ENCODE results near the gene CSK. TPM values are rescaled to one million over a fixed set of nuclear protein-coding genes. Genes with fewer than 3 reads are reported as not detected.

Gene CSK
- polyA plus RNA-seq, 4 donors = 39.4 to 76.8 (median 53.2) TPM

GRCh38 chr15:74763416-74763815, 18.5 kb upstream of the CSK start:
- H3K36me3 ChIP-seq (ENCODE audit: control insufficient read depth in 3 of 3, insufficient read depth in 2 of 3, low read depth in 1 of 3, low read length in 3 of 3) = no peaks in the 10 kb centered on the region
- peaks cover 0 to 28% (median 13%) of the 10 kb centered on the region in 3 donors for H3K4me1 ChIP-seq (ENCODE audit: control insufficient read depth in 3 of 3, insufficient read depth in 2 of 3, low read depth in 1 of 3, low read length in 2 of 3)
- FAIRE-seq (no peak), DNase-seq (peak; percentile 60 to 87)
- WGBS, 3 donors = 21 to 67% (median 44%) methylated on average over 15 of the region's 15 CpGs
- H3K9me3 ChIP-seq (ENCODE audit: control insufficient read depth in 2 of 2, insufficient read depth in 1 of 2, low read depth in 1 of 2, low read length in 1 of 2) = no peaks in the 10 kb centered on the region
- no peak overlapping the region for H3K4me3 ChIP-seq (ENCODE audit: low read depth in 1 of 3, low read length in 3 of 3)
- no peaks in the 10 kb centered on the region for H3K27me3 ChIP-seq (ENCODE audit: control insufficient read depth in 3 of 3, insufficient read depth in 3 of 3, low read length in 3 of 3)
- H3K27ac ChIP-seq (ENCODE audit: low read depth in 1 of 3, low read length in 2 of 3) = peak overlapping the region in 2 of 3 donors; percentile 5 to 70

- DNase-seq = no peak
These were observed 14.4 kb upstream of the CSK start for GRCh38 chr15:74767167-74768098.

DNA sequence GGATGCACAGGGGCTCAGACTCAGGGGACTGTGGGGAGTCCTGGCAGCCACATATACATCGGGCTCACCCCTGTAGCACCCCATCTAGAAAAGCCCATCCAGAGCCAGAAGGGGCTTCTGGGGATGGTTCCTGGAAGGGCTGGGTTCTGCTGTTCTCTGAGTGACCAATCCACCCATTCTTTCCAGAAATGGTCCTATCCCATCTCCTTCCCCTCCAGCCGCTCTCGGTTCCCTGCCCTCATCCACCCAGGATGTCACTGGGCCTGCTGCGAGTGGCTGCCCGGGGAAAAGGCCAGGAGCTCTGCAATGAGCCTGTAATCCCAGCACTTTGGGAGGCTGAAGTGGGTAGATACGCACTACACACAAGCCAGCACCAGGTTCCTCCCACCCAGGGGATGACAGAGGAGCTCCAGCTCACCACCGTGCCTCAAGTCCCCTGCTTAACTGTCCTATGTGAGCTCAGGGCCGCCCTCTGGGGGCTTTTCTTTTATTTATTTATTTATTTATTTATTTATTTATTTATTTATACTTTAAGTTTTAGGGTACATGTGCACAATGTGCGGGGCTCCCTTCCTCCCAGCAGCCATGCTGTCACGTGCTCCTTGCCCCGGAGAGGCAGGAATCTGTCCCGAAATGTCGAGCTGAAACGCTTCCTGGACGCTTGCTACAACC, 13.6 kb upstream of the CSK start:
- no peaks in the 10 kb centered on the region for H3K27me3 ChIP-seq (ENCODE audit: control insufficient read depth in 3 of 3, insufficient read depth in 3 of 3, low read length in 3 of 3)
- no peak overlapping the region for H3K4me3 ChIP-seq (ENCODE audit: low read depth in 1 of 3, low read length in 3 of 3)
- no peaks in the 10 kb centered on the region for H3K9me3 ChIP-seq (ENCODE audit: control insufficient read depth in 2 of 2, insufficient read depth in 1 of 2, low read depth in 1 of 2, low read length in 1 of 2)
- 34 to 36% (median 35%) methylated on average over 15 of the region's 15 CpGs for WGBS, 3 donors
- FAIRE-seq (no peak), DNase-seq (no peak)
- H3K27ac ChIP-seq (ENCODE audit: low read depth in 1 of 3, low read length in 2 of 3) = no peak overlapping the region
- H3K4me1 ChIP-seq (ENCODE audit: control insufficient read depth in 3 of 3, insufficient read depth in 2 of 3, low read depth in 1 of 3, low read length in 2 of 3) = peaks cover 0 to 8% (median 0%) of the 10 kb centered on the region in 3 donors
- no peaks in the 10 kb centered on the region for H3K36me3 ChIP-seq (ENCODE audit: control insufficient read depth in 3 of 3, insufficient read depth in 2 of 3, low read depth in 1 of 3, low read length in 3 of 3)

More at GRCh38 chr15:74767167-74768098, 14.4 kb upstream of the CSK start:
- no peak overlapping the region for H3K4me3 ChIP-seq (ENCODE audit: low read depth in 1 of 3, low read length in 3 of 3)
- WGBS, 3 donors = 84 to 88% (median 87%) methylated on average over 13 to 14 of the region's 14 CpGs
- no peaks in the 10 kb centered on the region for H3K36me3 ChIP-seq (ENCODE audit: control insufficient read depth in 3 of 3, insufficient read depth in 2 of 3, low read depth in 1 of 3, low read length in 3 of 3)
- H3K27me3 ChIP-seq (ENCODE audit: control insufficient read depth in 3 of 3, insufficient read depth in 3 of 3, low read length in 3 of 3) = no peaks in the 10 kb centered on the region
- H3K27ac ChIP-seq (ENCODE audit: low read depth in 1 of 3, low read length in 2 of 3) = no peak overlapping the region
- H3K4me1 ChIP-seq (ENCODE audit: control insufficient read depth in 3 of 3, insufficient read depth in 2 of 3, low read depth in 1 of 3, low read length in 2 of 3) = peaks cover 0 to 15% (median 7%) of the 10 kb centered on the region in 3 donors
- no peaks in the 10 kb centered on the region for H3K9me3 ChIP-seq (ENCODE audit: control insufficient read depth in 2 of 2, insufficient read depth in 1 of 2, low read depth in 1 of 2, low read length in 1 of 2)
- no peak for FAIRE-seq

- Histone ChIP-seq H3K9me3 (ENCODE audit: control insufficient read depth in 2 of 2, insufficient read depth in 1 of 2, low read depth in 1 of 2, low read length in 1 of 2) (no peaks in the 10 kb centered on the region), H3K36me3 (ENCODE audit: control insufficient read depth in 3 of 3, insufficient read depth in 2 of 3, low read depth in 1 of 3, low read length in 3 of 3) (no peaks in the 10 kb centered on the region), H3K27ac (ENCODE audit: low read depth in 1 of 3, low read length in 2 of 3) (no peak overlapping the region), H3K27me3 (ENCODE audit: control insufficient read depth in 3 of 3, insufficient read depth in 3 of 3, low read length in 3 of 3) (no peaks in the 10 kb centered on the region), H3K4me3 (ENCODE audit: low read depth in 1 of 3, low read length in 3 of 3) (no peak overlapping the region), H3K4me1 (ENCODE audit: control insufficient read depth in 3 of 3, insufficient read depth in 2 of 3, low read depth in 1 of 3, low read length in 2 of 3) (peaks cover 0 to 8% (median 2%) of the 10 kb centered on the region in 3 donors)
- peak; percentile 60 to 64 for DNase-seq
- WGBS, 3 donors = 2 to 4% (median 2%) methylated on average over 9 of the region's 9 CpGs
- no peak for FAIRE-seq
These were observed 13.0 kb upstream of the CSK start for GRCh38 chr15:74768771-74769342.

- Histone ChIP-seq H3K27me3 (ENCODE audit: control insufficient read depth in 3 of 3, insufficient read depth in 3 of 3, low read length in 3 of 3) (no peaks in the 10 kb centered on the region), H3K4me3 (ENCODE audit: low read depth in 1 of 3, low read length in 3 of 3) (no peak overlapping the region), H3K27ac (ENCODE audit: low read depth in 1 of 3, low read length in 2 of 3) (no peak overlapping the region), H3K36me3 (ENCODE audit: control insufficient read depth in 3 of 3, insufficient read depth in 2 of 3, low read depth in 1 of 3, low read length in 3 of 3) (no peaks in the 10 kb centered on the region), H3K9me3 (ENCODE audit: control insufficient read depth in 2 of 2, insufficient read depth in 1 of 2, low read depth in 1 of 2, low read length in 1 of 2) (no peaks in the 10 kb centered on the region), H3K4me1 (ENCODE audit: control insufficient read depth in 3 of 3, insufficient read depth in 2 of 3, low read depth in 1 of 3, low read length in 2 of 3) (peaks cover 0 to 14% (median 2%) of the 10 kb centered on the region in 3 donors)
- FAIRE-seq = no peak
- no peak for DNase-seq
- 33 to 65% (median 37%) methylated on average over 7 of the region's 7 CpGs for WGBS, 3 donors
These were observed 12.3 kb upstream of the CSK start for GRCh38 chr15:74769463-74770025.

DNA sequence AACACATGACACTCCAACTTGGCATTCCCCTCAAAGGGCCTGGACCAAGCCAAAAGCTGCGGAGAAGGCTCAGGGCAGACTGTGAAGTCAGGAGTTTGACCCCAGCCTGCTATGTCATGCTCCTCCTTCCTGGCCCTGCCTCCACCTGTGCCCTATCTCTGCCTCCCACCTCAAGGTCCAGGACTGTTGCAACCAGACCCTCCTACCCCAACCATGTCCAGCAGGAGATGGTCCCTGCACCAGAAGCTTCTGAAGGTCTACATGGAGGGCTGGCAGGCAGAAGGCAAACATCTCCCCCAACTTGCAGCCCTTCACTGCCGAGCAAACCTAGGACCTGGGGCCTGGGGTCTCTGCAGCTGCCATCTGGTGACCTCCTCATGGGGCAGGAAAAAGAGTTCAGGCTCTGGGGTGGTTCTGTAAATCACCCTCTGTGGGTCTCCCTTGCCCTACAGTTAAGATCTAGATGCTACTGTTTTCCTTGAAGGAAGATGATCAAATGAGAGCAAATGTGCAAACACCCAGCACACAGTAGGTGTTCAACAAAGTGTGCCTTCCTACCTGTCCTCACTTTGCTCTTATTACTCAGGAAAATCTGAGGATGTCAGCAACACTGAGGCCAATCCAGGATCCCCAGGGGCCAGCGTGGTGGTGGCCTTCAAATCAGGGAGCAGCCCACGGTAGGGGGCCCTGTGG, 11.5 kb upstream of the CSK start:
- Histone ChIP-seq H3K9me3 (ENCODE audit: control insufficient read depth in 2 of 2, insufficient read depth in 1 of 2, low read depth in 1 of 2, low read length in 1 of 2) (no peaks in the 10 kb centered on the region), H3K4me3 (ENCODE audit: low read depth in 1 of 3, low read length in 3 of 3) (no peak overlapping the region), H3K4me1 (ENCODE audit: control insufficient read depth in 3 of 3, insufficient read depth in 2 of 3, low read depth in 1 of 3, low read length in 2 of 3) (peaks cover 0 to 16% (median 2%) of the 10 kb centered on the region in 3 donors), H3K27me3 (ENCODE audit: control insufficient read depth in 3 of 3, insufficient read depth in 3 of 3, low read length in 3 of 3) (no peaks in the 10 kb centered on the region), H3K36me3 (ENCODE audit: control insufficient read depth in 3 of 3, insufficient read depth in 2 of 3, low read depth in 1 of 3, low read length in 3 of 3) (no peaks in the 10 kb centered on the region), H3K27ac (ENCODE audit: low read depth in 1 of 3, low read length in 2 of 3) (no peak overlapping the region)
- FAIRE-seq = no peak
- WGBS, 3 donors = 64 to 84% (median 66%) methylated on average over 4 of the region's 4 CpGs
- DNase-seq = no peak

DNA sequence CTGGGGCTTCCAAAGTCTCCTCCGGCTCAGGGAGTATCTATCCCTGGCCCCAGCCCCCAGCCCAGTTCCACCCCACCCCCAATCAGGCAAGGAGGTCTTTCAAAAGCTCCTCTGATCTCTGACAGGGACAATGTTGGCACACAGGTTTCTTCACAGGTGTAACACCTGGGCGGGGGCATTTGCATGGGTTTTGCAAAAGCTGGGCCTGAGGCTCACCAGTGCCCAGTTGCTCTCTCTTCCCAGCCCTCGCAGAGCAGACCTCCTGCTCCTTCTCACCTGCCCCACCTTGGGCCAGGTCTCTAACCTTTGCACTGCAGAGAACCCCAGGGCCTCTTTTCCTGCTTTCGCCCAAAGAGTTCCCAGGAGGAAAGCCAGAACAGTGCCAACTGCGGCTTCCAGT, 8.6 kb upstream of the CSK start:
- no peaks in the 10 kb centered on the region for H3K9me3 ChIP-seq (ENCODE audit: control insufficient read depth in 2 of 2, insufficient read depth in 1 of 2, low read depth in 1 of 2, low read length in 1 of 2)
- DNase-seq = no peak
- no peak for FAIRE-seq
- no peak overlapping the region for H3K4me3 ChIP-seq (ENCODE audit: low read depth in 1 of 3, low read length in 3 of 3)
- peak overlapping the region in 1 of 3 donors; percentile 77 for H3K27ac ChIP-seq (ENCODE audit: low read depth in 1 of 3, low read length in 2 of 3)
- WGBS, 3 donors = 21 to 58% (median 43%) methylated on average over 5 of the region's 5 CpGs
- H3K27me3 ChIP-seq (ENCODE audit: control insufficient read depth in 3 of 3, insufficient read depth in 3 of 3, low read length in 3 of 3) = no peaks in the 10 kb centered on the region
- peaks cover 0 to 3% (median 0%) of the 10 kb centered on the region in 3 donors for H3K36me3 ChIP-seq (ENCODE audit: control insufficient read depth in 3 of 3, insufficient read depth in 2 of 3, low read depth in 1 of 3, low read length in 3 of 3)
- peaks cover 5 to 39% (median 12%) of the 10 kb centered on the region in 3 donors for H3K4me1 ChIP-seq (ENCODE audit: control insufficient read depth in 3 of 3, insufficient read depth in 2 of 3, low read depth in 1 of 3, low read length in 2 of 3)

Data from small intestine (tissue), 7 donors.